HCT116 (cell line): ENCODE measurements around the gene STRA8.

Source experiments
- CTCF ChIP-seq, 3 experiments: fragments of 200-600 bp in 1 of 3; sonication (generic) in 1 of 3; IDR thresholded peaks in 2 of 3; conservative IDR thresholded peaks in 1 of 3; 2 replicates each; pipeline ENCODE4 v1.5.1; 2012 to 2017; ENCODE audit warnings: low read depth in 2 of 3, low read length in 2 of 3, antibody characterized with exemption in 1 of 3, borderline replicate concordance in 1 of 3, control low read depth in 1 of 3, mild to moderate bottlenecking in 1 of 3, mixed read lengths in 1 of 3, mixed run types in 1 of 3, moderate library complexity in 1 of 3; ENCODE audit not compliant: insufficient read depth in 1 of 3
- ZBTB33 ChIP-seq: IDR thresholded peaks from 2 replicates; pipeline ENCODE4 v1.6.1; 2011; ENCODE audit warnings: mild to moderate bottlenecking, low read length, moderate library complexity; ENCODE audit not compliant: insufficient replicate concordance; ENCODE audit errors: extremely low read depth

- TF ChIP-seq ZBTB33 (no peak), CTCF (IDR thresholded peaks at IDR 0.05 in 2 of 3, conservative IDR thresholded peaks at IDR 0.05 in 1 of 3; ENCODE audit: borderline replicate concordance in 1 of 3, insufficient read depth in 1 of 3, low read depth in 2 of 3, low read length in 2 of 3) (no peak)
Observed at GRCh38 chr7:135201350-135201749, 32.3 kb upstream of the STRA8 start.
